ENCODE measurements around the gene HCN2. TPM values are rescaled to one million over a fixed set of nuclear protein-coding genes. Genes with fewer than 3 reads are reported as not detected.

The HCN2 gene
- total RNA-seq, 1 experiment from 2014 or later, result 9.2 TPM

- Mint-ChIP-seq H3K36me3 (no peaks in the 10 kb centered on the region; the same call in 1 of the 2 replicates), H3K4me3 (no peak overlapping the region), H3K27me3 (ENCODE audit: low read depth) (no peaks in the 10 kb centered on the region), H3K9me3 (no peaks in the 10 kb centered on the region), H3K27ac (no peak overlapping the region), H3K4me1 (no peaks in the 10 kb centered on the region)
- CTCF ChIA-PET, result no interaction called here
- POLR2A ChIA-PET, result no interaction called here
- DNase-seq (ENCODE audit: low spot score) (no peak), ATAC-seq (no peak)
- TF ChIP-seq TEAD1 (CRISPR knock-in tag; IDR thresholded peaks at IDR 0.05), result no peak
- no peak for TF ChIP-seq ZNF232 (CRISPR knock-in tag; IDR thresholded peaks at IDR 0.05)
- TF ChIP-seq, protein P1, sequence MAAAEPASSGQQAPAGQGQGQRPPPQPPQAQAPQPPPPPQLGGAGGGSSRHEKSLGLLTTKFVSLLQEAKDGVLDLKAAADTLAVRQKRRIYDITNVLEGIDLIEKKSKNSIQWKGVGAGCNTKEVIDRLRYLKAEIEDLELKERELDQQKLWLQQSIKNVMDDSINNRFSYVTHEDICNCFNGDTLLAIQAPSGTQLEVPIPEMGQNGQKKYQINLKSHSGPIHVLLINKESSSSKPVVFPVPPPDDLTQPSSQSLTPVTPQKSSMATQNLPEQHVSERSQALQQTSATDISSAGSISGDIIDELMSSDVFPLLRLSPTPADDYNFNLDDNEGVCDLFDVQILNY (CRISPR knock-in tag; IDR thresholded peaks at IDR 0.05), result no peak
- TF ChIP-seq ZNF317 (CRISPR knock-in tag; IDR thresholded peaks at IDR 0.05; ENCODE audit: borderline replicate concordance, low read depth), result no peak
- TF ChIP-seq MYBL2 (CRISPR knock-in tag; IDR thresholded peaks at IDR 0.05), result no peak
- no peak for TF ChIP-seq CDX4 (CRISPR knock-in tag; IDR thresholded peaks at IDR 0.05; ENCODE audit: borderline replicate concordance)
- no peak for TF ChIP-seq RELA (CRISPR knock-in tag; IDR thresholded peaks at IDR 0.05; ENCODE audit: borderline replicate concordance)
- no peak for TF ChIP-seq SMAD3 (CRISPR knock-in tag; IDR thresholded peaks at IDR 0.05; ENCODE audit: borderline replicate concordance)
- TF ChIP-seq ELF4 (CRISPR knock-in tag; IDR thresholded peaks at IDR 0.05; ENCODE audit: low read depth), result no peak
- no peak for TF ChIP-seq ZNF121 (CRISPR knock-in tag; IDR thresholded peaks at IDR 0.05)
- TF ChIP-seq STAT6 (CRISPR knock-in tag; conservative IDR thresholded peaks at IDR 0.05; ENCODE audit: low read depth), result no peak
- TF ChIP-seq, protein P2, sequence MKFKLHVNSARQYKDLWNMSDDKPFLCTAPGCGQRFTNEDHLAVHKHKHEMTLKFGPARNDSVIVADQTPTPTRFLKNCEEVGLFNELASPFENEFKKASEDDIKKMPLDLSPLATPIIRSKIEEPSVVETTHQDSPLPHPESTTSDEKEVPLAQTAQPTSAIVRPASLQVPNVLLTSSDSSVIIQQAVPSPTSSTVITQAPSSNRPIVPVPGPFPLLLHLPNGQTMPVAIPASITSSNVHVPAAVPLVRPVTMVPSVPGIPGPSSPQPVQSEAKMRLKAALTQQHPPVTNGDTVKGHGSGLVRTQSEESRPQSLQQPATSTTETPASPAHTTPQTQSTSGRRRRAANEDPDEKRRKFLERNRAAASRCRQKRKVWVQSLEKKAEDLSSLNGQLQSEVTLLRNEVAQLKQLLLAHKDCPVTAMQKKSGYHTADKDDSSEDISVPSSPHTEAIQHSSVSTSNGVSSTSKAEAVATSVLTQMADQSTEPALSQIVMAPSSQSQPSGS (CRISPR knock-in tag; IDR thresholded peaks at IDR 0.05; ENCODE audit: borderline replicate concordance, low read depth), result no peak
- TF ChIP-seq ETV6 (CRISPR knock-in tag; IDR thresholded peaks at IDR 0.05), result no peak
- TF ChIP-seq KAT7 (CRISPR knock-in tag; IDR thresholded peaks at IDR 0.05; ENCODE audit: borderline replicate concordance), result no peak
- TF ChIP-seq ZNF138 (CRISPR knock-in tag; conservative IDR thresholded peaks at IDR 0.05), result no peak
- no peak for TF ChIP-seq HMGA2 (CRISPR knock-in tag; IDR thresholded peaks at IDR 0.05)
- TF ChIP-seq E2F4 (CRISPR knock-in tag; IDR thresholded peaks at IDR 0.05; ENCODE audit: borderline replicate concordance, low read depth), result no peak
- no peak for TF ChIP-seq NFE2L1 (CRISPR knock-in tag; IDR thresholded peaks at IDR 0.05)
- no peak for TF ChIP-seq ZBTB21 (CRISPR knock-in tag; IDR thresholded peaks at IDR 0.05; ENCODE audit: borderline replicate concordance)
- TF ChIP-seq SMAD4 (CRISPR knock-in tag; IDR thresholded peaks at IDR 0.05), result no peak
Observed at GRCh38 chr19:648305-648704, 58.6 kb downstream of the HCN2 start.

Measured in WTC11 (cell line).